HG03139 (cell line): ENCODE results near the gene PDE7B.
"Not testable (repeated sequence)": the region's sequence is repeated elsewhere in the genome, so short reads cannot be mapped to it uniquely, and the experiment has no call there.

Experiments used
- ATAC-seq: cut with Tn5 transposase; IDR thresholded peaks from one replicate; pipeline ENCODE4 v1.9.1; 2021; ENCODE audit not compliant: unreplicated experiment

PDE7B gene

GRCh38 chr6:136094812-136095211 is 243.3 kb downstream of the PDE7B start:
- ATAC-seq = no peak

DNA sequence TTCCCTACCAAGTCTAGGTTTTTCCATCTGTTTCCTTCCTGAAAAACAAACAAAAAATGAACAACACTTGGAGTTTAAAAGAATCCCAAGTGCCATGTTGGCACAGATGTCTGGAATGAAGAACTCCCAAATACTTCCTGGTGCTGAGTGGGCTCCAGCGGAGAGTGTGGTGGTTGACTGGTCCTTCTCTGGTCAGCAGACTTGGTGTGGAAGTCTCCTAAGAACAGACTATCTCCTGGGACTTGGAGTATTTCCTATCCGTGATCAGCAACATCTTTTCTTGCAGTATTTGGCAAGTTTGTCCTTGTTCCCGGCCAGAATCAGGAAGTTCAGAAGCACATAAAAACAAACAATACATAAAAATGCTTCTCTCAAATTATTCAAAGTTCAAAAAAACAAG is 244.5 kb downstream of the PDE7B start:
- no peak for ATAC-seq

- ATAC-seq = no peak
These were observed 251.6 kb downstream of the PDE7B start for GRCh38 chr6:136102991-136103688.

- no peak for ATAC-seq
These were observed 252.3 kb downstream of the PDE7B start for GRCh38 chr6:136103763-136104311.

DNA sequence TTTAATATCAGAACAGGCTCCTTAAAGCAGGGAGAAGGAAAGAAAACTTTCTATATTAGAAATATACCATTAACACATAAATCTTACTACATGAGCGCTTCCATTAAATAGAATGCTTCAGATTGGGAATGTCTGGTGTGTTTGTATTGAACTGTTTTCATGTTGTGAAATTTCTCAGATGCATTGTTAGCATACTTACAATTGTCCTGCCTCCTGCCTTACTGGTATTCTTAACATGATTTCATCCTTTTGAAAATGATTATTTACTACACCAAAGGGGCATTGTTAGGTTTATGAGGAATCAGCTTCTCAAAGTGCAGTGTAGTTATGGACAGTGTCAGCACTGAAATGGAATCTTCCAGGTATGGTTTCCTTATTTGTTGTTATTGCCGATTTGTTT is 253.1 kb downstream of the PDE7B start:
- ATAC-seq = no peak

- not testable (repeated sequence) for ATAC-seq
These were observed 254.3 kb downstream of the PDE7B start for GRCh38 chr6:136105797-136106196.

GRCh38 chr6:136108361-136108945 is 257.0 kb downstream of the PDE7B start:
- no peak for ATAC-seq

DNA sequence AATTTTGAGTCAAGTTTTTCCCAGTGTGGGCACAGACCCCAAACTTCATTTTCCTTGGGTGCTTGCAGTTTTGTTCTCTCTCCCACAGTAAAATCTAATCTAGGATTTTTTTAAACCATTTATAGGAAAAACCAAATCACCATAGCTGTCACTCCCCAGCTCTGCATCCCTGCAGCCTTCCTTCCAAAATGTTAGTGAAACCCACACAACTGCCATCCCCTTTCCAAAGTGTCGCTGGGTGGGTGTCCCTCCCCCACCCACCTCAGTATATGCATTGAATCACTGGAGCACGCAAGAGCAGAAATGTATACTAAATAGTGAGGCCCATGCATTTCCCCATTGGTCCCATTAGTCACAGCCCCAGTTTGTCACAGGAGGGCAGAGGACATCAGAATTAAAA is 260.3 kb downstream of the PDE7B start:
- ATAC-seq = no peak

GRCh38 chr6:136112262-136112661 is 260.8 kb downstream of the PDE7B start:
- no peak for ATAC-seq

GRCh38 chr6:136113736-136114173 is 262.3 kb downstream of the PDE7B start:
- no peak for ATAC-seq

GRCh38 chr6:136114661-136115060 is 263.2 kb downstream of the PDE7B start:
- ATAC-seq = no peak

DNA sequence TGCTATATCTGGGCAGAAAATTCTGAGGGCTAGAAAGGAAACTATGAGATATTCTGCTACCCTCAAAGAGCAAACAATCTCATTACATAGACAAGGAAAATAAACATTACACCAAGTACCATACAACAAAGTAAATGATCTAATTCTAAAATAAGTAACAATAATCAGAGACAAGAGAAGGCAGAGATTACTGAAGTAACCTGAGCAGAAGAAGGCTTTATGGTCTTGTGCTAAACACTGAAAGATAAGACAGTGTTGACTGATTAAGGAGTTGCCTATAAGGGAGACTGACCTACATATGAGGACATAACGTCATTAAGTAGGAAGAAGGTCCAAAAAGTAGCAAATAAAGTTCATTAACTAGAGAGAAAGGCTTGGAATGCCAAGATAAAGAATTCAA is 264.4 kb downstream of the PDE7B start:
- no peak for ATAC-seq

DNA sequence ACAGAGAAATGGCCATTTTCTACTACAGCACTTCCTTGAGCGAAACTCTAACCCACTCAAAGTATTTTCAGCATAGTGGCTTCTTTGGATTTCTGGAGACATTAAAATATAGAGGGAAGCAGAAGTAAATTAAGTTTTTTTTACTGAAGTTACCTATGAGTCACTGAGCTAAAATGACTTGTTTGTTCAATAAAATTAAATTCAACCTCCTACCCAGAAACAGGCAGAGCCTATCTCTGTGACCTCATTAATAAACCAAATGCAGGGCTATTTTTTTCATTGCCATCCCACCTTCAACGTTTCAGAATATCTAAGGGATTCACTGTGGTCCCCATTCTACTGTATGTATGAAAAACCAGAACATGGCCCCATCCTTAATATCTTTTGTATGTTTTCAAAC is 265.6 kb downstream of the PDE7B start:
- no peak for ATAC-seq

- ATAC-seq = no peak
These were observed 267.3 kb downstream of the PDE7B start for GRCh38 chr6:136118787-136119186.

GRCh38 chr6:136123468-136123867 is 272.0 kb downstream of the PDE7B start:
- no peak for ATAC-seq

DNA sequence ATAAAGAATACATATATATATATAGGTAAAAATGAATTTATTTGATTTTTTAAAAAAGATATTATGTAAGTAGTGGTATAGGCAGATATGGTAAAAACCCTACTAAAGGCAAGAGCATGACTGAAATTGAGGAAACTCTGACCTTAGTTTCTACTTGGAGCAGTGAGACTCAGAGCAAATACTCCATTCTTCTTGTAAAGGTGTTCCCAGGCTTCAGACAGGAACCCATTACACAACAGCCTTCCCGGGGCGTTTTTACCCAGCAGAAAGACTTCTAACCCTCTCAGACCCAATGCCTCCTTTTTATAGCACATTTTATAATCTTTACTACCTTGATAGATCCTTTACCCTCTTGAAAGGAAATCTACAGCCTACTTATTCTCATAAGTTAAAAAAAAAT is 274.1 kb downstream of the PDE7B start:
- no peak for ATAC-seq

GRCh38 chr6:136127873-136128272 is 276.4 kb downstream of the PDE7B start:
- no peak for ATAC-seq

DNA sequence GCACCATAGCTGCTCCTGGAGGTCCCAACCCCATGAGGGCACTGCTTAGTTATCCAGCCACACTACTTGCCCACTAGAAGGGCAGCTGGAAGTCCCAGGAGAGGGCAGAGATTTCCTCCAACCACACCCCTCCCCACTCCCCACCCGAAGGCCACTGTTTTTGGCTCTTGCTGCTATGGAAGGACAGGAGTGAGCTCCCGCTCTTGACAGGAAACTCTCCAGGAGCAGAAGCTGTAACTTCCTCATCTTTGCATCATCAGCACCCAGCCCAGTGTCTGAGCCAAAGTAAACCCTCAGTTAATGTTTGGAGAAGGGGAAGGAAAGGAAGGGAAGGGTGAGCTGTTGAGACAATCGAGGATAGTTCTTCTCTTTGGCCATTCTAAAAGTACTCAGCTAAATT is 277.9 kb downstream of the PDE7B start:
- ATAC-seq = no peak

DNA sequence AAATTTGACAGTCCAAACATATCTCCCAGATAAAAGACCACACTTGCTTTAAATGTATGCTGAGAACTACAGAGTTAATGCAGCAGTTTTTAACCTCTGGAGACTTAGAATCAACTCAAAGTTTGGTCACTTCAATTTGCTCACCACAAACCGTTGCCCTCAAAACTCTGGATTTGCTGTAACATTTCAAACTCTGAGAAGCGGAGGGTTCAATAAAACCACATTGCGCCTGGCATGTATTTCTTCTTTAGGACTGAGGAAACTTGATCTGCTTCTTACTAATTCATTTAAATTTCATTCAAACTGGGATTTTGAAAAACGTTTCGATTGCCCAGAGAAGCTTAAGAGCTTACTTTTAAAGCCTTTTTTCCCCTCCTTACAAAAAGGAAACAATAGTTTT is 282.8 kb downstream of the PDE7B start:
- ATAC-seq = no peak

DNA sequence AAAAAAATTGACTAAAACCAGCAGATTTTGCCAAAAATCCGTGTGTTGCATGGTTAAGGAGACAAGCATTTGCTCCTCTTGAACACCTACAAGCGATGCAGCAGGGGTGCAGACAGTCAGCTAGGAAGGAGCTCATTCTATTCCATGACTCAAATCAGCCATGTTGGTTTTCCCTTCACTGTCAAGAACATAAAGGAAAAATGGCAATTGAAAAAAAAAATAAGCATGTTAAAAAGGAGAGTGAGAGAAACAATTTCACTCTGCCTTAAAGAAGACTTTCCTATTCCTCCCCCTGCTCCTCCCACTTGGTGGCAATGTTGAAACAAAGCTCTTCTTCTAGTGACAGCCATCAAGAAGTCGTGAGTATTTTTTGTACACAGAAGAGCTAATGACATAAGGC is 283.2 kb downstream of the PDE7B start:
- no peak for ATAC-seq

GRCh38 chr6:136136274-136136673 is 284.8 kb downstream of the PDE7B start:
- no peak for ATAC-seq

GRCh38 chr6:136137008-136137692 is 285.6 kb downstream of the PDE7B start:
- ATAC-seq = no peak
